ENCODE results near the gene PAX9. TPM values are rescaled to one million over a fixed set of nuclear protein-coding genes. Genes with fewer than 3 reads are reported as not detected.

Gene PAX9
- total and polyA plus RNA-seq, 8 donors = 0.35 to 1.4 (median 0.51) TPM

DNA sequence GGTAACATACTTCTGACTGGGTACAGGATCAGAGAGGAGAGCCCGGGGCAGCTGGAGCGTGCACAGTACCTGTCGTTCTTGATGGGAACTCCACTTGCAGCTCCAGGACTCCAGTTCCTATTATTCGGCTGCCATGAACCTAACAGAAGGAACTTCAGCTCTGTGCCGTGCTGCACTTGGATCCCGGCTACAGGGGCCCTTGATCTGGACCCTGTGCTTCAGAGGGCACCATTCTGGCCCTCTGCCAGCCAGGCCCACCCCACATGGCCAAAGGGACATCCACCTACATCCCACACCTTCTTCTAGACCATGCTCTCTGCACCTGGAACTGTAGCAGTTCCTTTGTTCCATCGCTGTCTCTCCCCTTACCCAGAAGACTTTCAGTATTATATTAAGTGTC, 58.2 kb downstream of the PAX9 start:
- ATAC-seq (no peak), DNase-seq (no peak)
- H3K4me3 ChIP-seq = no peak overlapping the region
- no peaks in the 10 kb centered on the region for H3K9me3 ChIP-seq
- TF ChIP-seq, protein P1, sequence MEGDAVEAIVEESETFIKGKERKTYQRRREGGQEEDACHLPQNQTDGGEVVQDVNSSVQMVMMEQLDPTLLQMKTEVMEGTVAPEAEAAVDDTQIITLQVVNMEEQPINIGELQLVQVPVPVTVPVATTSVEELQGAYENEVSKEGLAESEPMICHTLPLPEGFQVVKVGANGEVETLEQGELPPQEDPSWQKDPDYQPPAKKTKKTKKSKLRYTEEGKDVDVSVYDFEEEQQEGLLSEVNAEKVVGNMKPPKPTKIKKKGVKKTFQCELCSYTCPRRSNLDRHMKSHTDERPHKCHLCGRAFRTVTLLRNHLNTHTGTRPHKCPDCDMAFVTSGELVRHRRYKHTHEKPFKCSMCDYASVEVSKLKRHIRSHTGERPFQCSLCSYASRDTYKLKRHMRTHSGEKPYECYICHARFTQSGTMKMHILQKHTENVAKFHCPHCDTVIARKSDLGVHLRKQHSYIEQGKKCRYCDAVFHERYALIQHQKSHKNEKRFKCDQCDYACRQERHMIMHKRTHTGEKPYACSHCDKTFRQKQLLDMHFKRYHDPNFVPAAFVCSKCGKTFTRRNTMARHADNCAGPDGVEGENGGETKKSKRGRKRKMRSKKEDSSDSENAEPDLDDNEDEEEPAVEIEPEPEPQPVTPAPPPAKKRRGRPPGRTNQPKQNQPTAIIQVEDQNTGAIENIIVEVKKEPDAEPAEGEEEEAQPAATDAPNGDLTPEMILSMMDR (IDR thresholded peaks at IDR 0.05) = no peak
- H3K4me1 ChIP-seq = no peaks in the 10 kb centered on the region
- H3K27ac ChIP-seq = no peak overlapping the region
- H3K27me3 ChIP-seq = no peaks in the 10 kb centered on the region
- H3K36me3 ChIP-seq = no peaks in the 10 kb centered on the region
- intact Hi-C loops (cut with DNase I) = no loop called here

DNA sequence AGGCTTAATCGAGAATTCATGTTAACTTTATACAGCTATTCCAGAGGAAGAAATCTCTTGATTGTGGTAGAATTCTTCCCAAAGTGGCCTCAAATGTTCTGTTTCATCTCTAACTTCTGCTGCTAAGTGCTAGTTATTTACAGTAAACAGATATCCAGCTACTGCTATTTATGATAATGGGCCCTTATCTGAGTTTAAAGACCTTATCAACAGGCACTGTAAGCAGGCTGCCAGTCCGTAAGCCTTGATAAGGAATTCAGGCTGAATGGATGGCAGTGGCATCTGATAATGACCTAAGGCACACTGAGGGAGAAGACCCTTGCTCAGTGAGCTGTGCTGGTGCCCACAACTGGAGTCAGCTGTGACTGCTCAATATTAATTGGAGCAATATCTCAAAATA, 59.0 kb downstream of the PAX9 start:
- ATAC-seq (no peak), DNase-seq (no peak)
- no peak overlapping the region for H3K27ac ChIP-seq
- intact Hi-C loops (cut with DNase I) = no loop called here
- H3K9me3 ChIP-seq = no peaks in the 10 kb centered on the region
- TF ChIP-seq, protein P1 (IDR thresholded peaks at IDR 0.05) = no peak
- no peaks in the 10 kb centered on the region for H3K36me3 ChIP-seq
- no peaks in the 10 kb centered on the region for H3K4me1 ChIP-seq
- H3K4me3 ChIP-seq = no peak overlapping the region
- H3K27me3 ChIP-seq = no peaks in the 10 kb centered on the region

- Histone ChIP-seq H3K9me3 (no peaks in the 10 kb centered on the region), H3K27ac (no peak overlapping the region), H3K4me1 (no peaks in the 10 kb centered on the region), H3K27me3 (no peaks in the 10 kb centered on the region), H3K36me3 (no peaks in the 10 kb centered on the region), H3K4me3 (no peak overlapping the region)
- TF ChIP-seq, protein P1 (IDR thresholded peaks at IDR 0.05) = no peak
- ATAC-seq = no peak
- intact Hi-C loops (cut with DNase I) = no loop called here
- DNase-seq = no peak
Measured at GRCh38 chr14:36721877-36722276, 60.2 kb downstream of the PAX9 start.

DNA sequence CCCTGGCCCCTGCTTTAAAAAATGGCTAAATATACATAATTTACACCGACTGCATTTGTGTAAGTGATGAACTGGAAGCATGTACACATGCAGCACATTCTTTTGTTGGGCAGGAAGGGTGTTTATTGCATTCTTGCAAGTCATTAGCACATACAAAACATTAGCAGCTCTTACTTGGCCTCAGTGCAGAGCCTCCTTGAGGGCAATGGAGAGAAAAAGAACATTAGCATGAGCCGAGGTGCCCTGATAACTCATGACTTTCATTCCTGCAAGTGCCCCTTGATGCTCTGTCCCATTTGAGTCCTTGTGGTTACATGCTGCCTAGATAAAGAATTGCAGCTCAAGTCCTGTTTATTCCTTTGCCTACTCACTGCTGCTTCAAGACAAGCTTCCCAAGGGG, 61.9 kb downstream of the PAX9 start:
- TF ChIP-seq, protein P1 (IDR thresholded peaks at IDR 0.05) = no peak
- Histone ChIP-seq H3K9me3 (no peaks in the 10 kb centered on the region), H3K4me1 (no peaks in the 10 kb centered on the region), H3K4me3 (no peak overlapping the region), H3K27ac (no peak overlapping the region), H3K36me3 (no peaks in the 10 kb centered on the region), H3K27me3 (no peaks in the 10 kb centered on the region)
- no peak for DNase-seq
- ATAC-seq = no peak
- intact Hi-C loops (cut with DNase I) = no loop called here

DNA sequence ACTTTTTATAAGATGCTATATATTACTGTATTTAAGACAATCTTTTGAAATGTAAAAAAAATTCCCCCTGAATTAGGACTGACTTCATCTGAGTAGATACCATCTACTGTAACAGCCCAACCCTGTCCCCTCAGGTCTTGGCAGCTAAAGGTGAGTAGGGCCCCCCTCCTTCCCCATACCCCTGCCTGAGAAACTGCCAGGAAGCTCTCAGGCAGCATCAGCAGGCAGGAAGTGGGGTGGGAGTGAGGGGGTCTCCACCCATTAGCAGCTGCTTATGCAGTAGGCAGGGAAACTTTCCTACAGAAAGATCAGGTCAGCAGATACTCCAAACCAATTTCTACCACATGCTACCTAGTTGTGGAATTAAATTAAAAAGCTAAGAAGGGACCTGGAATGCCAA, 62.5 kb downstream of the PAX9 start:
- Histone ChIP-seq H3K9me3 (no peaks in the 10 kb centered on the region), H3K4me3 (no peak overlapping the region), H3K36me3 (no peaks in the 10 kb centered on the region), H3K27ac (no peak overlapping the region), H3K4me1 (no peaks in the 10 kb centered on the region), H3K27me3 (no peaks in the 10 kb centered on the region)
- TF ChIP-seq, protein P1 (IDR thresholded peaks at IDR 0.05) = no peak
- no peak for ATAC-seq
- no peak for DNase-seq
- intact Hi-C loops (cut with DNase I) = no loop called here
